ENCODE results near the gene ATAD5.
A peak's percentile ranks its signal among the peaks of the same experiment; 100 is the strongest.
"Not testable (repeated sequence)": the region's sequence is repeated elsewhere in the genome, so short reads cannot be mapped to it uniquely, and the experiment has no call there.

ATAD5 gene

GRCh38 chr17:30821871-30822723 is 9.7 kb upstream of the ATAD5 start:
- no peak for DNase-seq

- DNase-seq: not testable (repeated sequence)
Observed at GRCh38 chr17:30822919-30823318, 8.8 kb upstream of the ATAD5 start.

DNA sequence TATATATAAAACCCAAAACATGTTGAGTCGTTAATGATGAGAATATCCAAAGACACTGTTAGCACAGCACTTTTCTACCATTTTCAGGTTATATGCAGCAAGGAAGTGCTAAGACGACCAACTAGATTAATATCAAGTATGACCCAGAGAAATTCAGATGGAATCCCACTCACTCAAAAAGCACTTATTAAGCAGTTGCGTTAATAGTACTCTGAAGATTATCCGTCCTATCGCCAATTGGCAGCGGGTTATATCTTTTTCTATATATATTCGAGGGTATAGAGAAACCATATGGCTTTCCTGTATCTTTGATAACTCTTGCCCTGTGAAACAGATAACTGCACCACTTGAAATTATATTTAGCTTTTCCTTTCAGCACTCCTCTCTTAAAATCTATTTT is 8.3 kb upstream of the ATAD5 start:
- DNase-seq: no peak

GRCh38 chr17:30824002-30824355 is 7.8 kb upstream of the ATAD5 start:
- peak in 9 of 56 donors; percentile 25 to 51 (median 36) for DNase-seq

GRCh38 chr17:30824356-30825145 is 7.2 kb upstream of the ATAD5 start, which contains the start of gene CRLF3:
Gene CRLF3, minus strand, starts transcription at chr17:30824692. Its CDS starts 41 bp downstream, at chr17:30824651.
- DNase-seq: peak in 55 of 56 donors; percentile 34 to 93 (median 82)

- no peak for DNase-seq
Observed at GRCh38 chr17:30827082-30827481, 4.7 kb upstream of the ATAD5 start.

GRCh38 chr17:30829022-30829421 is 2.7 kb upstream of the ATAD5 start:
- DNase-seq: no peak

- DNase-seq: no peak
Observed at GRCh38 chr17:30831257-30831656, 509 bp upstream of the ATAD5 start.

GRCh38 chr17:30832438-30833124 is 815 bp downstream of the ATAD5 start:
- no peak for DNase-seq

- DNase-seq: no peak
Observed at GRCh38 chr17:30838202-30838807, 6.5 kb downstream of the ATAD5 start.

DNA sequence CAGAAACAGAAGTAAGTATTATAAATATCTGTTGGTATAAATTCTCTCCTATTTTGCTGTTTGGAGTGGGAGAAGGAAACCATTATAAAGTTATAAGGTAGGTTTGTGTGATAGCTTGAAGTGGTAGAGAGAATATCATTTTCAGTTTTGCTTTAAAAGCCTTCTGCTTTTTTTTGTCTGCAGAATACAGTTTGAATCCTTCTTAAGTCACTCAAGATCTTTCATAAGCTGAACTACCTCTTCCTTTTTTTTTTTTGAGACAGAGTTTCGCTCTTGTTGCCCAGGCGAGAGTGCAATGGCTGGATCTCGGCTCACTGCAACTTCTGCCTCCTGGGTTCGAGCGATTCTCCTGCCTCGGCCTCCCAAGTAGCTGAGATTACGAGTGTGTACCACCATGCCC is 9.0 kb downstream of the ATAD5 start:
- DNase-seq: no peak

DNA sequence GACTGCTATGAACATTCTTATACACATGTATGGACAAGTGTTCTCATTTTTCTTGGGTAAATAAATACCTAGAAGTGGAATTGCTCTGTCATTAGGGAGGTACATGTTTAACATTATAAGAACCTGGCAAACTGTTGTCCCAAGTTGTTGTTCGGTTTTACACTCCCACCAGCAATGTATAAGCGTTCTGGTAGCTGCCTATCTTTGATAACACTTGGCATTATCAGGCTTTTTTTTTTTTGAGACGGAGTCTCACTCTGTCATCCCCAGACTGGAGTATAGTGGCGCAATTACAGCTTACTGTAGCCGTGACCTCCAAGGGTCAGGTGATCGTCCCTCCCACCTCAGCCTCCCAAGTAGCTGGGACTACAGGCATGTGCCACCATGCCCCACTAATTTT is 16.3 kb downstream of the ATAD5 start:
- DNase-seq: no peak

DNA sequence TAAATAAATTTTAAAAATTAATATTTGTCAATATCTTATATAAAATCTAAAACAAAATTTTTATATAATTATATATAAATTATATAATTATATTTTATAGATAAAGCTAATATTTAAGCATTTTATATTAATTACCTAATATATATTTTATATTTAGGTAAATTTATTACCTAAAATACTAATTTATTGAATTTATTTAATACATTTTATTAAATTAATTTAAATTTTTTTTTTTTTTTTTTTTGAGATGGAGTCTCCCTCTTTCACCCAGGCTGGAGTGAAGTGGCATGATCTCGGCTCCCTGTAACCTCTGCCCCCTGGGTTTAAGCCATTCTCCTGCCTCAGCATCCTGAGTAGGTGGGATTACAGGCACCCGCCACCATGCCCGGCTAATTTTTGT is 22.4 kb downstream of the ATAD5 start:
- no peak for DNase-seq

DNA sequence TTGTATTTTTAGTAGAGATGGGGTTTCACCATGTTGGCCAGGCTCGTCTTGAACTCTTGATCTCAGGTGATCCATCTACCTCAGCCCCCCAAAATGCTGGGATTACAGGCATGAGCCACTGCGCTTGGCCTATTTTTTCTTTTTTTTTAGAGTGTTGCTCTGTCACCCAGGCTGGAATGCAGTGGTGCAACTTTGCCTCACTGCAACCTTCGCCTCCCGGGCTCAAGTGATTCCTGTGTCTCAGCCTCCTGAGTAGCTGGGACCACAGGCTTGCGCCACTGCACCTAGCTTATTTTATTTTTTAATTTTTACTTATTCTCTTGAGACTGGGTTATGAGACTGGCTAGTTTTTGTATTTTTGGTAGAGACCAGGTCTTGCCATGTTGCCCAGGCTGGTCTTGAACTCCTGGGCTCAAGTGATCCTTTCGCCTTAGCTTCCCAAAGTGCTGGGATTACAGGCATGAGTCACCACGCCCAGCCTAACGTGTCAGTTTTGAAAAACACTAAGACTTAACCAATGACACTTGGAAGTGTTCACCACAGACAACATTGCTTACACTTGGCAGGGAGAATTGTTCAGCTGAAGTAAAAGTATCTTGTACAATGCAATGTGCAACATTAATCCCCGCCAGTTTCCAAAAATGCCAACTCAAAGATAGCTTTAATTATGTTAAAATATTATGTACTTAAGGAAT is 26.9 kb downstream of the ATAD5 start:
- DNase-seq: no peak

DNA sequence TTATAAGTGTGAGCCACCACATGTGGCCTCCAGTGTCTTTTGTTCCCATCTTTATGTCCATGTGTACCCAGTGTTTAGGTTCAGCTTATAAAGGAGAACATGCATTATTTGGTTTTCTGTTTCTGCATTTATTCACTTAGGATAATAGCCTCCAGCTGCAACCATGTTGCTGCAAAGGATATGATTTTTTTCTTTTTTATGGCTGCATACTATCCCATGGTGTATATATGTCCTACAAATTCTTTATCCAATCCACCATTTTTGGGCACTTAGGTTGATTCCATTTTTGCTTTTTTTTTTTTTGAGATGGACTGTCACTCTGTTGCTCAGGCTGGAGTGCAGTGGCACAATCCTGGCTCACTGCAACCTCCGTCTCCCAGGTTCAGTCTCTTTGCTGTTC is 32.9 kb downstream of the ATAD5 start:
- DNase-seq: no peak

GRCh38 chr17:30869005-30869404 is 37.2 kb downstream of the ATAD5 start:
- DNase-seq: no peak

DNA sequence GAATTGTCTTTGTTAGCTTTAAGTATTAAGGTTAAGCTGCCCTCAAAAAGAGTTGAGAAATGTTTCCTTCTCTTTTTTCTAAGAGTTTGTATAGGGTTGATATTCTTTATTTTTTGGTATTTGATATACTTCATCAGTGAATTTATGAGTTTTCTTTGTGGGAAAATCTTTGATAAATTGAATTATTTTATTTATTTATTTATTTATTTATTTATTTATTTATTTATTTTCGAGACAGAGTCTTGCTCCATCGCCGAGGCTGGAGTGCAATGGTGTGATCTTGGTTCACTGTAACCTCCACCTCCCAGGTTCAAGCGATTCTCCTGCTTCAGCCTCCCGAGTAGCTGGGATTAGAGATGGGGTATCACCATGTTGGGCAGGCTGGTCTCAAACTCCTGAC is 54.4 kb downstream of the ATAD5 start:
- DNase-seq: no peak

GRCh38 chr17:30894236-30894635 is 62.5 kb downstream of the ATAD5 start:
- DNase-seq: no peak

DNA sequence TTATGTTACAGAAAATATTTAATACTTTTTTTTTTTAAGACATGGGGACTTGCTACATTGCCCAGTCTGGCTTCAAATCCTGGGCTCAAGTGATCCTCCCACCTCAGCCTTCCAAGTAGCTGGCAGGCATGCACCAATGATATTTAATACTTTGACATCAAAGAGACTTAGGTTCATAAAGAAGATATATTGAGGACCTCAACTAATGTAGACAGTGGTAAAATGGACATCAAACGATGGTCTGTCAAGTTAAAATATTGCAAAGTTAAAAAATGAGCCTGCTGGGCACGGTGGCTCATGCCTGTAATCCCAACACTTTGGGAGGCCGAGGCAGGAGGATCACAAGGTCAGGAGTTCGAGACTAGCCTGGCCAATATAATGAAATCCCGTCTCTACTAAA is 65.5 kb downstream of the ATAD5 start:
- no peak for DNase-seq

- peak in 4 of 56 donors; percentile 22 to 67 (median 34) for DNase-seq
Observed at GRCh38 chr17:30905742-30906100, 74.0 kb downstream of the ATAD5 start.
